ENCODE data around the gene CIDEB. TPM values are rescaled to one million over a fixed set of nuclear protein-coding genes. Genes with fewer than 3 reads are reported as not detected.

The CIDEB gene
- total and polyA plus RNA-seq, 9 of the 15 experiments (the other 6 are each of a cell fraction or from before 2014, with no cell fraction given), result 0.03 to 0.35 (median 0.09) TPM; not detected in 3

DNA sequence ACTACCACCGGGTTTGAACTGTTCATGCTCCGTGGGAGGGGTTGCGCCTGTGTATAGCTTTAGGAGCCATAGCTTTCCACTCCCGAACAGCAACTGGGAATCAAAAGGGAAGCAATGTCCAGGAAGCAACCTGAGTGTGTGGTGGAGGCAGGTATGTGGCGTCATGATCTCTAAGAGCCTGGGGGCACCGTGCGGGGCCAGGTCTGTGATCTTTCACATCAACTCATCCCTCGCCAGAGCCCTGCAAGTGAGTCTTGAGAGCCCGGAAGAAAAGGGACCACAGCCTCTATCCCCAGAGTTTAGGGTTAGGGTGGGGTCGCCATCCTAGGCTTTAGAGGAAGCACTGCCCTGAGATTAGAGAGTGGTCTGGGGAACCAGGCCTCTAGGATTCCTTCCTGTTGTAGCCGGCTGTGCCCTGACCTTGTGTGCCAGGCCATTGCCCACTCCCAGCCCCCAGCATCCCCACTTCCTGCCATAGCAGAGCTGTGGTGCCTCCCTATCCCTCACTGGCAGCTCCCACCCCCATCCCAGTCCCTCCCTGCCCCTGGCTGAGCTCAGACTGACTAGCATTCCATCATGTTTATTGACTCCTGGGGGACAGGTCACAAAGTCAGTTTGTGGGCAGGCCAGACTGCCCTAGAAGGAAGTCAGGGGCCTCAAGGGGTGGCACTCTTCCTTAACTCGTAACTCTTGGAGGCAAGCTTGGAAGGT, 27.8 kb upstream of the CIDEB start:
- Histone ChIP-seq H3K27ac (ENCODE audit: extremely low read depth, low read depth, low read length) (no peak overlapping the region), H4K20me1 (replicated peaks; ENCODE audit: control insufficient read depth, insufficient read depth, low read length) (no peaks in the 10 kb centered on the region), H3K4me1 (replicated peaks in 1 of 2; ENCODE audit: control insufficient read depth in 2 of 2, insufficient read depth in 2 of 2, low read length in 2 of 2) (peaks cover 5 to 43% of the 10 kb centered on the region in 2 experiments; a peak in 4 of 5 replicates), H3K79me2 (ENCODE audit: control insufficient read depth, insufficient read depth, low read length) (no peaks in the 10 kb centered on the region), H3K9ac (ENCODE audit: insufficient read depth in 1 of 2, low read depth in 2 of 2, low read length in 2 of 2) (no peak overlapping the region), H3K36me3 (ENCODE audit: control insufficient read depth, insufficient read depth, low read length) (no peaks in the 10 kb centered on the region), H3K9me3 (replicated peaks; ENCODE audit: control insufficient read depth, insufficient read depth, low read depth, low read length) (no peaks in the 10 kb centered on the region), H3K4me2 (ENCODE audit: insufficient read depth, low read length) (no peak overlapping the region), H3K9me1 (ENCODE audit: control insufficient read depth, insufficient read depth, low read length) (no peaks in the 10 kb centered on the region), H3K4me3 (no peak overlapping the region), H2AFZ (ENCODE audit: low read depth, low read length) (no peak overlapping the region), H3K27me3 (ENCODE audit: control insufficient read depth in 2 of 2, insufficient read depth in 2 of 2, low read length in 2 of 2) (peaks cover 0 to 9% of the 10 kb centered on the region in 2 experiments; a peak in 1 of 5 replicates)
- no TSS peak for BruUV-seq (replicated peaks)
- ChIA-PET CTCF (ENCODE audit: low intra/inter-chr PET ratio) (interaction anchor here (3.1 to 3.5 kb wide), 2 partner anchors 96 to 101 kb away, joined by 19 to 35 read pairs; no protein-coding TSS in a partner anchor), POLR2A (interaction anchor here (0.7 to 1.0 kb wide), 2 partner anchors 96 kb away, joined by 3 to 4 read pairs; no protein-coding TSS in a partner anchor)
- DNase-seq (ENCODE audit: extremely low read depth in 1 of 4, low spot score in 3 of 4), result no peak
- no peak for FAIRE-seq
- 25% methylated on average over 8 of the region's 12 CpGs for WGBS (ENCODE audit: insufficient coverage, low coverage, missing lambda C conversion rate)
- TF ChIP-seq, protein P1, sequence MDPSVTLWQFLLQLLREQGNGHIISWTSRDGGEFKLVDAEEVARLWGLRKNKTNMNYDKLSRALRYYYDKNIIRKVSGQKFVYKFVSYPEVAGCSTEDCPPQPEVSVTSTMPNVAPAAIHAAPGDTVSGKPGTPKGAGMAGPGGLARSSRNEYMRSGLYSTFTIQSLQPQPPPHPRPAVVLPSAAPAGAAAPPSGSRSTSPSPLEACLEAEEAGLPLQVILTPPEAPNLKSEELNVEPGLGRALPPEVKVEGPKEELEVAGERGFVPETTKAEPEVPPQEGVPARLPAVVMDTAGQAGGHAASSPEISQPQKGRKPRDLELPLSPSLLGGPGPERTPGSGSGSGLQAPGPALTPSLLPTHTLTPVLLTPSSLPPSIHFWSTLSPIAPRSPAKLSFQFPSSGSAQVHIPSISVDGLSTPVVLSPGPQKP (CRISPR knock-in tag; IDR thresholded peaks at IDR 0.05), result no peak
- no peak for TF ChIP-seq ZKSCAN1 (IDR thresholded peaks at IDR 0.05; ENCODE audit: low read depth, low read length)
- no peak for TF ChIP-seq ZBTB7A (IDR thresholded peaks at IDR 0.05; ENCODE audit: borderline replicate concordance, control insufficient read depth, low read depth, low read length)
- TF ChIP-seq PRMT5 (CRISPR knock-in tag; IDR thresholded peaks at IDR 0.05), result no peak
- TF ChIP-seq SMAD2 (IDR thresholded peaks at IDR 0.05; ENCODE audit: low read depth, low read length), result no peak
- TF ChIP-seq ZNF133 (CRISPR knock-in tag; IDR thresholded peaks at IDR 0.05), result no peak
- no peak for TF ChIP-seq ZNF655 (CRISPR knock-in tag; IDR thresholded peaks at IDR 0.05)
- TF ChIP-seq HMGXB4 (CRISPR knock-in tag; IDR thresholded peaks at IDR 0.05), result no peak
- no peak for TF ChIP-seq ATF6 (CRISPR knock-in tag; IDR thresholded peaks at IDR 0.05)
- no peak for TF ChIP-seq ZNF445 (CRISPR knock-in tag; IDR thresholded peaks at IDR 0.05; ENCODE audit: low read depth)
- TF ChIP-seq PCBP1 (IDR thresholded peaks at IDR 0.05; ENCODE audit: low read depth, low read length, poor library complexity, severe bottlenecking), result no peak
- no peak for TF ChIP-seq MCM7 (IDR thresholded peaks at IDR 0.05)
- no peak for ATAC-seq
- in situ Hi-C loops (cut with MboI) (loop anchor here (25.0 kb wide), 1 partner anchor 352 kb away; no protein-coding TSS in a partner anchor), intact Hi-C loops (cut with micrococcal nuclease) (no loop called here)

Measured in K562 (cell line).